GM12878 (cell line): ENCODE results near the gene CLIC3.

Experiments
- CEBPB ChIP-seq, 2 experiments: fragments of 150-350 bp in 1 of 2; IDR thresholded peaks; 2 replicates each; pipeline ENCODE4 v1.6.1; 2012 to 2014; ENCODE audit warnings: low read depth in 2 of 2, low read length in 2 of 2, borderline replicate concordance in 1 of 2, inconsistent platforms in 1 of 2
- CREM ChIP-seq: IDR thresholded peaks from 2 replicates; pipeline ENCODE4 v1.6.1; 2014; ENCODE audit warnings: antibody characterized with exemption, low read depth
- CTCF ChIP-seq, 3 experiments: IDR thresholded peaks in 2 of 3; conservative IDR thresholded peaks in 1 of 3; 2 replicates each; pipeline ENCODE4 v1.5.1; 2011; ENCODE audit warnings: low read depth in 3 of 3, low read length in 3 of 3, mild to moderate bottlenecking in 3 of 3, control low read depth in 2 of 3, moderate library complexity in 2 of 3, inconsistent platforms in 1 of 3, mixed read lengths in 1 of 3; ENCODE audit not compliant: control insufficient read depth in 2 of 3, insufficient read depth in 1 of 3; ENCODE audit errors: extremely low read depth in 1 of 3
- NR2C1 ChIP-seq: fragments of 450-650 bp; IDR thresholded peaks from 2 replicates; pipeline ENCODE4 v1.6.1; 2017; ENCODE audit warnings: antibody characterized with exemption, mild to moderate bottlenecking, moderate library complexity
- NRF1 ChIP-seq: conservative IDR thresholded peaks from 2 replicates; pipeline ENCODE4 v1.6.1; 2011; ENCODE audit warnings: mild to moderate bottlenecking, low read depth, low read length, improper control_type of control experiment
- POLR2A ChIP-seq: IDR thresholded peaks from 2 replicates; pipeline ENCODE4 v1.6.1; 2011; ENCODE audit warnings: low read depth, mild to moderate bottlenecking, low read length
- ZBTB33 ChIP-seq: fragments of 450-650 bp; IDR thresholded peaks from 2 replicates; pipeline ENCODE4 v1.6.1; 2017; ENCODE audit warnings: mild to moderate bottlenecking
- TF ChIP-seq, protein P1 (sequence below): IDR thresholded peaks from 2 replicates; pipeline ENCODE4 v1.6.1; 2011; ENCODE audit warnings: mild to moderate bottlenecking, low read depth, low read length, moderate library complexity; ENCODE audit not compliant: insufficient replicate concordance

DNA sequence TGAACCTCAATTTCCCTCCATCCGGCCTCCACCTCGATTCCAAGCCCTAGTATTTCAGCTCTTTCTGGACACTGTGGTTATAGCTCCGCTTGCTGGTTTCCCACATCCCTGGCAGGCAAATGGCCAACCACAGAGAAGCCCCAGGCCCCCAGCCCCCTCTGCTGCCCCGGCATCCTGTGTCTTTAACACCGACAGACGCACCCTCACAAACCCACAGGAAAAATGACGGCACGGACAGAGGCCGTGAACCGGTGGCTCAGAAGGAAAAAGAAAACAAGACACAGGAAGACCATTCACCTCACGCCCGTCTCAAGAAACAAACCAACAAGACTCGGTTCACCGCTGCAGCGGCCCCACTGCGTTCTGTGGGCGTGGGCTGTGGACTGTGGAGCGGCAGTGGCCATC, 1.5 kb upstream of the CLIC3 start:
- TF ChIP-seq POLR2A (no peak), CREM (no peak), CTCF (IDR thresholded peaks at IDR 0.05 in 2 of 3, conservative IDR thresholded peaks at IDR 0.05 in 1 of 3; ENCODE audit: control insufficient read depth in 2 of 3, extremely low read depth in 1 of 3, insufficient read depth in 1 of 3, low read depth in 3 of 3, low read length in 3 of 3) (no peak), NRF1 (no peak), NR2C1 (no peak), ZBTB33 (no peak), CEBPB (IDR thresholded peaks at IDR 0.05; ENCODE audit: borderline replicate concordance in 1 of 2, low read depth in 2 of 2, low read length in 2 of 2) (no peak)
- TF ChIP-seq, protein P1, sequence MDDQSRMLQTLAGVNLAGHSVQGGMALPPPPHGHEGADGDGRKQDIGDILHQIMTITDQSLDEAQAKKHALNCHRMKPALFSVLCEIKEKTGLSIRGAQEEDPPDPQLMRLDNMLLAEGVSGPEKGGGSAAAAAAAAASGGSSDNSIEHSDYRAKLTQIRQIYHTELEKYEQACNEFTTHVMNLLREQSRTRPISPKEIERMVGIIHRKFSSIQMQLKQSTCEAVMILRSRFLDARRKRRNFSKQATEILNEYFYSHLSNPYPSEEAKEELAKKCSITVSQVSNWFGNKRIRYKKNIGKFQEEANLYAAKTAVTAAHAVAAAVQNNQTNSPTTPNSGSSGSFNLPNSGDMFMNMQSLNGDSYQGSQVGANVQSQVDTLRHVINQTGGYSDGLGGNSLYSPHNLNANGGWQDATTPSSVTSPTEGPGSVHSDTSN = no peak
